A549 (cell line): ENCODE results near the gene CDK17. TPM values are rescaled to one million over a fixed set of nuclear protein-coding genes. Genes with fewer than 3 reads are reported as not detected.
A peak's percentile ranks its signal among the peaks of the same experiment; 100 is the strongest.
"Not testable (repeated sequence)": the region's sequence is repeated elsewhere in the genome, so short reads cannot be mapped to it uniquely, and the experiment has no call there.

ENCODE experiments used
- ATAC-seq, 2 experiments: fragments of 200-7000 bp in 1 of 2; fragments of >200 bp in 1 of 2; cut with Nextera tagmentation in 1 of 2; cut with Tn5 transposase in 1 of 2; 3 replicates each; pipeline versions ENCODE4 v1.8.0 to v1.9.1; 2018 to 2020; ENCODE audit warnings: mild to moderate bottlenecking in 1 of 2, moderate library complexity in 1 of 2
- CTCF ChIA-PET: fragments of 300-600 bp; sonication (Branson Sonifier 250); formaldehyde crosslinking; extraction: SDS; loops from one replicate; lab custom pipeline; 2021; ENCODE audit warnings: antibody characterized with exemption, inconsistent platforms; lab: Yijun Ruan, JAX
- POLR2A ChIA-PET: fragments of 350-600 bp; formaldehyde crosslinking; extraction: SDS; loops from one replicate; lab custom pipeline; 2021; ENCODE audit warnings: antibody characterized with exemption, inconsistent platforms; lab: Yijun Ruan, JAX
- DNase-seq, 2 experiments: peaks; one replicate each; pipeline versions ENCODE4 v3.0.0 to v3.0.0-alpha.2; 2011 to 2016; ENCODE audit warnings: low read depth in 1 of 2, low spot score in 1 of 2
- FAIRE-seq: peaks from 2 replicates; lab custom pipeline; 2011; peaks lifted over from hg19 to GRCh38; lab: Jason Lieb, UNC
- H3K27ac ChIP-seq, 2 experiments: fragments of >200 bp; sonication (Bioruptor Twin); formaldehyde crosslinking; 3 replicates each; pipeline ENCODE4 v1.5.1; 2016 to 2017
- H3K4me1 ChIP-seq: fragments of >200 bp; sonication (Bioruptor Twin); formaldehyde crosslinking; 3 replicates; pipeline ENCODE4 v1.6.1; 2016
- H3K4me2 ChIP-seq: fragments of >200 bp; sonication (Bioruptor Twin); formaldehyde crosslinking; 3 replicates; pipeline ENCODE4 v1.6.1; 2016
- H3K4me3 ChIP-seq: fragments of >200 bp; sonication (Bioruptor Twin); formaldehyde crosslinking; 3 replicates; pipeline ENCODE4 v1.5.1; 2016
- H3K9me3 ChIP-seq: fragments of >200 bp; sonication (Bioruptor Twin); formaldehyde crosslinking; 3 replicates; pipeline ENCODE4 v1.6.1; 2016
- BHLHE40 ChIP-seq: IDR thresholded peaks from 2 replicates; pipeline ENCODE4 v1.6.1; 2012; ENCODE audit warnings: low read depth, low read length, inconsistent platforms
- CBX8 ChIP-seq: fragments of 200-600 bp; sonication (generic); IDR thresholded peaks from 2 replicates; pipeline ENCODE4 v1.6.1; 2016
- CEBPB ChIP-seq, 2 experiments: fragments of >200 bp in 1 of 2; sonication (Bioruptor Twin) in 1 of 2; formaldehyde crosslinking in 1 of 2; IDR thresholded peaks; 2 replicates each; pipeline ENCODE4 v1.6.1; 2012 to 2016
- EHF ChIP-seq: fragments of 250-450 bp; sonication (Bioruptor Pico); IDR thresholded peaks from 2 replicates; pipeline ENCODE4 v1.5.0; 2020; ENCODE audit warnings: mild to moderate bottlenecking
- FOSB ChIP-seq: fragments of 250-450 bp; sonication (Bioruptor Pico); IDR thresholded peaks from 2 replicates; pipeline ENCODE4 v1.5.0; 2020; ENCODE audit warnings: mild to moderate bottlenecking, moderate library complexity
- FOSL2 ChIP-seq, 2 experiments: fragments of 450-650 bp in 1 of 2; fragments of >200 bp in 1 of 2; sonication (Bioruptor Twin) in 1 of 2; formaldehyde crosslinking; IDR thresholded peaks; 2 replicates each; pipeline versions ENCODE4 v1.5.0 to v1.6.1; 2016 to 2020; ENCODE audit warnings: mild to moderate bottlenecking in 1 of 2, moderate library complexity in 1 of 2
- FOXS1 ChIP-seq: fragments of 250-450 bp; sonication (Bioruptor Pico); IDR thresholded peaks from 2 replicates; pipeline ENCODE4 v1.5.0; 2020; ENCODE audit warnings: mild to moderate bottlenecking, moderate library complexity
- KDM1A ChIP-seq: fragments of 200-600 bp; sonication (generic); IDR thresholded peaks from 2 replicates; pipeline ENCODE4 v1.6.1; 2016; ENCODE audit warnings: low read depth, mild to moderate bottlenecking
- KDM5A ChIP-seq: fragments of 200-600 bp; sonication (generic); IDR thresholded peaks from 2 replicates; pipeline ENCODE4 v1.6.1; 2016; ENCODE audit warnings: antibody characterized with exemption, mild to moderate bottlenecking
- NFE2L2 ChIP-seq: fragments of 150-350 bp; conservative IDR thresholded peaks from 2 replicates; pipeline ENCODE4 v1.6.1; 2014; ENCODE audit warnings: low read length
- RAD21 ChIP-seq, 2 experiments: fragments of >200 bp in 1 of 2; sonication (Bioruptor Twin) in 1 of 2; formaldehyde crosslinking in 1 of 2; IDR thresholded peaks in 1 of 2; conservative IDR thresholded peaks in 1 of 2; 2 replicates in 1 of 2; 3 replicates in 1 of 2; pipeline ENCODE4 v1.6.1; 2012 to 2018; ENCODE audit warnings: inconsistent platforms in 1 of 2
- RFX5 ChIP-seq: fragments of 450-650 bp; IDR thresholded peaks from 2 replicates; pipeline ENCODE4 v1.7.1; 2014; ENCODE audit warnings: antibody characterized with exemption, mild to moderate bottlenecking, moderate library complexity
- SMC3 ChIP-seq: fragments of >200 bp; sonication (Bioruptor Twin); formaldehyde crosslinking; IDR thresholded peaks from 3 replicates; pipeline ENCODE4 v1.6.1; 2018; ENCODE audit warnings: inconsistent platforms
- ZFP36 ChIP-seq: fragments of 450-650 bp; IDR thresholded peaks from 2 replicates; pipeline ENCODE4 v1.6.1; 2014; ENCODE audit warnings: borderline replicate concordance; ENCODE audit not compliant: partially characterized antibody
- WGBS: methylation state at CpG from one replicate; pipeline ENCODE4 v1.1.6; 2017; ENCODE audit errors: missing lambda C conversion rate; 5-methylcytosine and 5-hydroxymethylcytosine counted together
- polyA plus RNA-seq, 4 experiments: library from polyadenylated mRNA; depleted of rRNA in 3 of 4; stranded (reverse); fragments of >200 nt; fragmentation: RNase III in 1 of 4; extraction: RNeasy Plus Mini Kit Qiagen cat#74134 plus additional on column Dnase treatment in 1 of 4; gene quantifications; 2 replicates in 3 of 4; 3 replicates in 1 of 4; pipeline ENCODE4 v1.2.3, GENCODE V29; 2011 to 2017
- TF ChIP-seq, protein P1 (sequence below): fragments of >200 bp; sonication (Bioruptor Twin); formaldehyde crosslinking; IDR thresholded peaks from 3 replicates; pipeline ENCODE4 v1.6.1; 2016
- TF ChIP-seq, protein P2 (sequence below): fragments of 250-450 bp; sonication (Bioruptor Pico); IDR thresholded peaks from 2 replicates; pipeline ENCODE4 v1.5.0; 2021; ENCODE audit warnings: mild to moderate bottlenecking, moderate library complexity, borderline replicate concordance

Gene CDK17
- polyA plus RNA-seq, 2 of the 4 experiments (the other 2 are of a cell fraction) = 11.4 to 43.5 TPM

DNA sequence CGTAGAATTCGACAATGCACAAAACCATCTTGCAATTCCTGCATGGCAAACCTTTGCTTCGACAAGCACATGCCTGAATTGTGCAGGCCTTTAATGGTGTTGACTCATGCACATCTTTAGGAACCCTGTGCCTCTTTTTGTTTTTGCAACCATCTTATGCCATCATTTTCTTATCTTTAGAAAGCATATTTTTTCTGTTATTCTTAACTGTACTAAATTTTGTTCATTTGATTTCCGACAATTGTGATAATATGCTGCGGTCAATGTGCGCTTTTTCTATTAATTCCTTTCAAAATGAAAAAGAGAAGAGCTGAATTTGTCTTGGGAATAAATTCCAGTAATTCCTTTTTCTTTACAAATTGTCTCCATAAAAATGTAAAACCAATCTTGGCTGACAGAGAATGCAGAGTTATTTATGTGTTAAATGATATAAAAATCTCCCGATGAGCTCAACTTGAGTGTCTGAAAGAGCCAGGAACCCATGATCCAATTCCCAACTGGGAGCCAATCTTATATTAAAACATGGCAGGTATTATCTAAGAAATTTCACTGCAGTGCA lies 20.1 kb upstream of the CDK17 start:
- POLR2A ChIA-PET = no interaction called here
- ATAC-seq = no peak
- 96% methylated on average over 7 of the region's 7 CpGs for WGBS

DNA sequence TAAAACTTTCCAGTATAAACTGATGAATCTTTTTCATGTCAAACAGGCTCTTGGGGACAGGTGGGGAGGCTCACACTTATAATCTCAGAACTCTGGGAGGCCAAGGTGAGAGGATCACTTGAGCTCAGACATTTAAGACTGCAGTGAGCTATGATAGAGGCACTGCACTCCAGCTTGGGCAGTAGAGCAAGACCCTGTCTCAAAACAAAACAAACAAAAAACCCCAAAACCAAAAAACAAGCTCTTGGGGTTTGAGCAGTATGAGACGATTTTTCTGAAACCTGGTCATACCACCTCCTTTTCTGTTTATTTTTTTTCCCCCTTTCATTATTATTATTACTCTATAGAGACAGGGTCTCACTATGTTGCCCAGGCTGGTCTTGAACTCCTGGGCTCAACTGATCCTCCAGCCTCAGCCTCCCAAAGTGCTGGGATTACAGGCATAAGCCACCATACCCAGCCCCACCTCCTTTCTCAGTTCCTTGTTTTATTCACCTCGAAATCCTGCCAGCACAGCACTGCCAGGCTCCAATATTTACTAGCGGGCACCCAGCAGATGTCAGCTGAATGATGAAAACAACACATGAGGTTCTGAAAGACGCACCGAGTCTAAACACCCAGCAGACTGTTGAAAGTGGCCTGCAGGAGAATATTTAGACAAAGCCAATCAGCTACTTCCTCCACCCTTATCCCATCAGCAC lies 19.5 kb upstream of the CDK17 start:
- Histone ChIP-seq H3K27ac (0 out of 6 replicates have a peak overlapping the region, but pooled peaks of 1 of the 2 experiments have one; percentile 15), H3K4me1 (peaks cover 26% of the 10 kb centered on the region), H3K9me3 (no peaks in the 10 kb centered on the region; the same call in 2 of the 3 replicates), H3K4me2 (no peak overlapping the region), H3K4me3 (no peak overlapping the region)
- WGBS = 80% methylated on average over 5 of the region's 5 CpGs
- ATAC-seq (no peak), DNase-seq (no peak), FAIRE-seq (no peak)
- ChIA-PET CTCF (interaction anchor here (1.2 to 2.1 kb wide), 2 partner anchors 96 to 204 kb away, joined by 4 to 5 read pairs; no protein-coding TSS in a partner anchor), POLR2A (no interaction called here)
- no peak for TF ChIP-seq CEBPB (IDR thresholded peaks at IDR 0.05)
- TF ChIP-seq ZFP36 = no peak
- no peak for TF ChIP-seq FOSL2 (IDR thresholded peaks at IDR 0.05)
- TF ChIP-seq FOSL2 (CRISPR knock-in tag; IDR thresholded peaks at IDR 0.05) = no peak
- TF ChIP-seq RAD21 (conservative IDR thresholded peaks at IDR 0.05 in 1 of 2, IDR thresholded peaks at IDR 0.05 in 1 of 2) = no peak
- no peak for TF ChIP-seq EHF (CRISPR knock-in tag)
- no peak for TF ChIP-seq BHLHE40
- TF ChIP-seq, protein P1, sequence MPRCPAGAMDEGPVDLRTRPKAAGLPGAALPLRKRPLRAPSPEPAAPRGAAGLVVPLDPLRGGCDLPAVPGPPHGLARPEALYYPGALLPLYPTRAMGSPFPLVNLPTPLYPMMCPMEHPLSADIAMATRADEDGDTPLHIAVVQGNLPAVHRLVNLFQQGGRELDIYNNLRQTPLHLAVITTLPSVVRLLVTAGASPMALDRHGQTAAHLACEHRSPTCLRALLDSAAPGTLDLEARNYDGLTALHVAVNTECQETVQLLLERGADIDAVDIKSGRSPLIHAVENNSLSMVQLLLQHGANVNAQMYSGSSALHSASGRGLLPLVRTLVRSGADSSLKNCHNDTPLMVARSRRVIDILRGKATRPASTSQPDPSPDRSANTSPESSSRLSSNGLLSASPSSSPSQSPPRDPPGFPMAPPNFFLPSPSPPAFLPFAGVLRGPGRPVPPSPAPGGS = no peak
- TF ChIP-seq KDM5A = no peak
- TF ChIP-seq KDM1A = no peak
- TF ChIP-seq, protein P2, sequence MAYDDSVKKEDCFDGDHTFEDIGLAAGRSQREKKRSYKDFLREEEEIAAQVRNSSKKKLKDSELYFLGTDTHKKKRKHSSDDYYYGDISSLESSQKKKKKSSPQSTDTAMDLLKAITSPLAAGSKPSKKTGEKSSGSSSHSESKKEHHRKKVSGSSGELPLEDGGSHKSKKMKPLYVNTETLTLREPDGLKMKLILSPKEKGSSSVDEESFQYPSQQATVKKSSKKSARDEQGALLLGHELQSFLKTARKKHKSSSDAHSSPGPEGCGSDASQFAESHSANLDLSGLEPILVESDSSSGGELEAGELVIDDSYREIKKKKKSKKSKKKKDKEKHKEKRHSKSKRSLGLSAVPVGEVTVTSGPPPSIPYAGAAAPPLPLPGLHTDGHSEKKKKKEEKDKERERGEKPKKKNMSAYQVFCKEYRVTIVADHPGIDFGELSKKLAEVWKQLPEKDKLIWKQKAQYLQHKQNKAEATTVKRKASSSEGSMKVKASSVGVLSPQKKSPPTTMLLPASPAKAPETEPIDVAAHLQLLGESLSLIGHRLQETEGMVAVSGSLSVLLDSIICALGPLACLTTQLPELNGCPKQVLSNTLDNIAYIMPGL (CRISPR knock-in tag) = no peak
- no peak for TF ChIP-seq RFX5
- no peak for TF ChIP-seq NFE2L2
- TF ChIP-seq FOSB (CRISPR knock-in tag) = no peak
- no peak for TF ChIP-seq FOXS1
- no peak for TF ChIP-seq CBX8
- no peak for TF ChIP-seq SMC3

More for the DNA sequence above, 20.1 kb upstream of the CDK17 start:
- CTCF ChIA-PET = interaction anchor here (1.2 to 2.1 kb wide), 2 partner anchors 96 to 205 kb away, joined by 4 to 5 read pairs; no protein-coding TSS in a partner anchor
- no peaks in the 10 kb centered on the region; the same call in 2 of the 3 replicates for H3K9me3 ChIP-seq
- H3K4me2 ChIP-seq = no peak overlapping the region
- H3K4me1 ChIP-seq = peaks cover 22% of the 10 kb centered on the region
- no peak overlapping the region for H3K27ac ChIP-seq
- FAIRE-seq = no peak
- TF ChIP-seq NFE2L2 (no peak), RAD21 (conservative IDR thresholded peaks at IDR 0.05 in 1 of 2, IDR thresholded peaks at IDR 0.05 in 1 of 2) (no peak)
- TF ChIP-seq, all 56 proteins: peak for 0
- H3K4me3 ChIP-seq = no peak overlapping the region
- no peak for DNase-seq

DNA sequence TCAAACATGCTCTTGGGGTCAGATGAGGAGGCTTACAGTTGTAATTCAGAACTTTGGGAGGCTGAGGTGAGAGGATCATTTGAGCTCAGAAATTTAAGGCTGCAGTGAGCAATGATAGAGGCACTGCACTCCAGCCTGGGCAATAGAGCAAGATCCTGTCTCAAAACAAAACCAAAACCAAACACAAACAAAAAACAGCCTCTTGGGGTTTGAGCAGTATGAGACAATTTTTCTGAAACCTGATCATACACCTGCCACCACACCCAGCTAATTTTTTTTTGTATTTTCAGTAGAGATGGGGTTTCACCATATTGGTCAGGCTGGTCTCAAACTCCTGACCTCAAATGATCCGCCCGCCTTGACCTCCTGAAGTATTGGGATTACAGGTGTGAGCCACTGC lies 17.4 kb upstream of the CDK17 start:
- FAIRE-seq, H3K9me3 ChIP-seq, DNase-seq, H3K4me2 ChIP-seq, H3K4me3 ChIP-seq, POLR2A ChIA-PET, ATAC-seq: not testable (repeated sequence)
- Histone ChIP-seq H3K27ac (peak overlapping the region in 1 of 2 experiments; percentile 75; a peak in 4 of 6 replicates), H3K4me1 (peaks cover 26% of the 10 kb centered on the region)
- WGBS = 96% methylated on average over 2 of the region's 2 CpGs
- CTCF ChIA-PET = interaction anchor here (1.2 kb wide), 1 partner anchor 72 kb away, joined by 3 read pairs; the partner anchor contains the start of gene CFAP54
